Adrenal gland (tissue), 5 donors: ENCODE data around the gene CDK6.

Source experiments
- POLR2A ChIP-seq, 2 donors: fragments of 450-650 bp; IDR thresholded peaks; one replicate each; pipeline ENCODE4 v1.6.1; 2017; ENCODE audit warnings: antibody characterized with exemption in 2 of 2, mild to moderate bottlenecking in 2 of 2, moderate library complexity in 1 of 2
- TF ChIP-seq, protein P1 (sequence below), 6 experiments: fragments of 450-650 bp in 4 of 6; fragments of 200-600 bp in 2 of 6; sonication (generic) in 1 of 6; IDR thresholded peaks; 1 replicate in 5 of 6; 2 replicates in 1 of 6; pipeline versions ENCODE4 v1.5.1 to v1.8.0; 2016 to 2021; ENCODE audit warnings: antibody characterized with exemption in 6 of 6, mild to moderate bottlenecking in 2 of 6, moderate library complexity in 1 of 6
- donor health status: DM: no; HTN: no; CAD: no.

DNA sequence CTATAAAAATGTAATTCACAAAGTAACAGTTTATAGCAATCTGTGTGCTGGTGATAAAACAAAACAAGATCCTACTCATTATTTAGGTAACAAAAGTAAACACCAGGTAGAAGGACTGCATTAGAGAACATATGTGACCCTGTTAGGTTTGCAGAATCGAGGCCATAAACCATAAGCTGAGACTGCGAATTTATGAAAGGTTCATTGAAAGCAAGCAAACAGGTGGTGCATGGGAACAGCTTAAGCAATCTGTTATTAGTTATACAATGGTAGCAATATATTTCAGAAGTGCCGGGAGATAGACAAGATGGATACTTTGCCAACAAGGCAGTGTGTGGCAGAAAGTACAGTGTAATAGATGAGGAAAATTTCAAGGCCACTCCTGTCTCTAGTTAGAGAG lies 222.7 kb downstream of the CDK6 start:
- TF ChIP-seq, protein P1, sequence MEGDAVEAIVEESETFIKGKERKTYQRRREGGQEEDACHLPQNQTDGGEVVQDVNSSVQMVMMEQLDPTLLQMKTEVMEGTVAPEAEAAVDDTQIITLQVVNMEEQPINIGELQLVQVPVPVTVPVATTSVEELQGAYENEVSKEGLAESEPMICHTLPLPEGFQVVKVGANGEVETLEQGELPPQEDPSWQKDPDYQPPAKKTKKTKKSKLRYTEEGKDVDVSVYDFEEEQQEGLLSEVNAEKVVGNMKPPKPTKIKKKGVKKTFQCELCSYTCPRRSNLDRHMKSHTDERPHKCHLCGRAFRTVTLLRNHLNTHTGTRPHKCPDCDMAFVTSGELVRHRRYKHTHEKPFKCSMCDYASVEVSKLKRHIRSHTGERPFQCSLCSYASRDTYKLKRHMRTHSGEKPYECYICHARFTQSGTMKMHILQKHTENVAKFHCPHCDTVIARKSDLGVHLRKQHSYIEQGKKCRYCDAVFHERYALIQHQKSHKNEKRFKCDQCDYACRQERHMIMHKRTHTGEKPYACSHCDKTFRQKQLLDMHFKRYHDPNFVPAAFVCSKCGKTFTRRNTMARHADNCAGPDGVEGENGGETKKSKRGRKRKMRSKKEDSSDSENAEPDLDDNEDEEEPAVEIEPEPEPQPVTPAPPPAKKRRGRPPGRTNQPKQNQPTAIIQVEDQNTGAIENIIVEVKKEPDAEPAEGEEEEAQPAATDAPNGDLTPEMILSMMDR (IDR thresholded peaks at IDR 0.05) = no peak
- TF ChIP-seq POLR2A (IDR thresholded peaks at IDR 0.05) = no peak
